Panc1 (cell line): ENCODE measurements around the gene AK4.

Experiments used
- POLR2AphosphoS5 ChIP-seq: IDR thresholded peaks from 2 replicates; pipeline ENCODE4 v1.6.1; 2012; ENCODE audit warnings: mild to moderate bottlenecking, low read depth, low read length, moderate library complexity
- TCF7L2 ChIP-seq: IDR thresholded peaks from 2 replicates; pipeline ENCODE4 v1.6.1; 2011; ENCODE audit warnings: mild to moderate bottlenecking, low read depth, low read length, inconsistent platforms
- TF ChIP-seq, protein P1 (sequence below): fragments of 450-650 bp; IDR thresholded peaks from 2 replicates; pipeline ENCODE4 v1.5.1; 2017; ENCODE audit warnings: mild to moderate bottlenecking

DNA sequence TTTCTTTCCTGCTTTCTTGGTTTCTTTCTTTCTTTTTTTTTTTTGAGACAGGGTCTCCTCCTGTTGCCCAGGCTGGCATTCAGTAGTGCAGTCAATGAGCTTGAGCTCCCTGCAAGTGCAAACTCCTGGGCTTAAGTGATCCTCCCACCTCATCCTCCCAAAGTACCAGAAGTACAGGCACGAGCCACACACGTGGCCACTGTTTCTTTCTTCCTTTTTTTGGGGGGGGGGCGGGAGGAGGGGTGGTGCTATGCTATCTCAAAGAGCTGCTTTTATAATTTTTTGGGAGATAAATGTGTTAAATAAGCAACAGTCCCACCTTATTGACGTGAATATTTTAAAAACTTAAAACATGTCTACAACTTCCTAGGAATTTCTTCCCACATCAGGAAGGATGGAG lies 42.2 kb downstream of the AK4 start:
- TF ChIP-seq TCF7L2 (no peak), POLR2AphosphoS5 (no peak)
- TF ChIP-seq, protein P1, sequence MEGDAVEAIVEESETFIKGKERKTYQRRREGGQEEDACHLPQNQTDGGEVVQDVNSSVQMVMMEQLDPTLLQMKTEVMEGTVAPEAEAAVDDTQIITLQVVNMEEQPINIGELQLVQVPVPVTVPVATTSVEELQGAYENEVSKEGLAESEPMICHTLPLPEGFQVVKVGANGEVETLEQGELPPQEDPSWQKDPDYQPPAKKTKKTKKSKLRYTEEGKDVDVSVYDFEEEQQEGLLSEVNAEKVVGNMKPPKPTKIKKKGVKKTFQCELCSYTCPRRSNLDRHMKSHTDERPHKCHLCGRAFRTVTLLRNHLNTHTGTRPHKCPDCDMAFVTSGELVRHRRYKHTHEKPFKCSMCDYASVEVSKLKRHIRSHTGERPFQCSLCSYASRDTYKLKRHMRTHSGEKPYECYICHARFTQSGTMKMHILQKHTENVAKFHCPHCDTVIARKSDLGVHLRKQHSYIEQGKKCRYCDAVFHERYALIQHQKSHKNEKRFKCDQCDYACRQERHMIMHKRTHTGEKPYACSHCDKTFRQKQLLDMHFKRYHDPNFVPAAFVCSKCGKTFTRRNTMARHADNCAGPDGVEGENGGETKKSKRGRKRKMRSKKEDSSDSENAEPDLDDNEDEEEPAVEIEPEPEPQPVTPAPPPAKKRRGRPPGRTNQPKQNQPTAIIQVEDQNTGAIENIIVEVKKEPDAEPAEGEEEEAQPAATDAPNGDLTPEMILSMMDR, result no peak
